Upper lobe of left lung (tissue), 6 donors: Measurements from ENCODE around the gene NFIX. TPM values are rescaled to one million over a fixed set of nuclear protein-coding genes. Genes with fewer than 3 reads are reported as not detected.
A peak's percentile ranks its signal among the peaks of the same experiment; 100 is the strongest.

ENCODE experiments used
- ATAC-seq, 2 donors: fragments of 200-7000 bp; cut with Tn5 transposase; one replicate each; pipeline ENCODE4 v1.9.1; 2022; ENCODE audit warnings: mild to moderate bottlenecking in 2 of 2, moderate library complexity in 2 of 2; ENCODE audit not compliant: low FRiP score in 2 of 2
- DNase-seq, 2 donors: peaks; one replicate each; pipeline ENCODE4 v3.0.0-alpha.2; 2019 to 2020
- H3K27ac ChIP-seq, 4 donors: fragments of 200-600 bp; sonication (generic); one replicate each; pipeline ENCODE4 v1.5.1; 2016 to 2019
- H3K27me3 ChIP-seq, 4 donors: fragments of 200-600 bp; sonication (generic); one replicate each; pipeline ENCODE4 v1.5.1; 2017 to 2019
- H3K36me3 ChIP-seq, 4 donors: fragments of 200-600 bp; sonication (generic); one replicate each; pipeline ENCODE4 v1.5.1; 2016 to 2019
- H3K4me1 ChIP-seq, 4 donors: fragments of 200-600 bp; sonication (generic); one replicate each; pipeline ENCODE4 v1.5.1; 2018 to 2019
- H3K4me3 ChIP-seq, 4 donors: fragments of 200-600 bp; sonication (generic); one replicate each; pipeline ENCODE4 v1.5.1; 2017 to 2019; ENCODE audit warnings: mild to moderate bottlenecking in 2 of 4, moderate library complexity in 1 of 4
- H3K9me3 ChIP-seq, 4 donors: fragments of 200-600 bp; sonication (generic); one replicate each; pipeline ENCODE4 v1.5.1; 2018 to 2019
- EP300 ChIP-seq, 4 donors: sonication (generic); formaldehyde crosslinking; IDR thresholded peaks; one replicate each; pipeline ENCODE4 v1.5.1; 2017; ENCODE audit warnings: antibody characterized with exemption in 4 of 4, control low read depth in 2 of 4
- POLR2A ChIP-seq, 4 donors: fragments of 450-650 bp; IDR thresholded peaks; one replicate each; pipeline ENCODE4 v1.5.1; 2016 to 2017; ENCODE audit warnings: antibody characterized with exemption in 4 of 4, mild to moderate bottlenecking in 2 of 4
- POLR2AphosphoS5 ChIP-seq, 2 donors: sonication (generic); formaldehyde crosslinking; IDR thresholded peaks; one replicate each; pipeline ENCODE4 v1.5.1; 2017; ENCODE audit warnings: antibody characterized with exemption in 2 of 2
- WGBS, 2 donors: methylation state at CpG; one replicate each; pipeline ENCODE4 v1.1.5; 2017 to 2018; 5-methylcytosine and 5-hydroxymethylcytosine counted together
- total RNA-seq, 6 donors: library from RNA; depleted of rRNA in 4 of 6; stranded (reverse); fragments of >200 nt in 4 of 6; gene quantifications; one replicate each; pipeline versions ENCODE4 v1.1.0 to v1.2.1, GENCODE V29; 2016 to 2021
- TF ChIP-seq, protein P1 (sequence below), 6 experiments: fragments of 450-650 bp in 4 of 6; fragments of 200-600 bp in 2 of 6; sonication (generic) in 2 of 6; IDR thresholded peaks; one replicate each; pipeline ENCODE4 v1.5.1; 2016 to 2019; ENCODE audit warnings: antibody characterized with exemption in 6 of 6
- donor health status: DM: no; HTN: no; CAD: no; lungs with moderate emphysema.
- donor health status: DM: no; HTN: yes; CAD: no; lungs with severe emphysema.

Gene NFIX
- total RNA-seq, 6 donors from 2014 or later: 64.0 to 188 (median 107) TPM

DNA sequence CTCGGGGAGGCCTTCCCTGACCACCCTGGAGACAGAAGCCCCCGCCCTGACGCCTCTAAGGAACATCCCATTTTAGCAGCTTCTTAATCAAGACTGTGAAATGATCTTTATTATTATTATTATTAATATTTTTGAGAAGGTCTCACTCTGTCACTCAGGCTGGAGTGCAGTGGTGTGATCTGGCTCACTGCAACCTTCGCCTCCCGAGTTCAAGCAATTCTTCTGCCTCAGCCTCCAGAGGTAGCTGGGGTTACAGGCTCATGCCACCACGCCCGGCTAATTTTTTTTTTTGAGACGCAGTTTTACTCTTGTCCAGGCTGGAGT, 29.5 kb upstream of the NFIX start:
- WGBS, 2 donors: 47 to 49% methylated on average over 8 of the region's 8 CpGs
- Histone ChIP-seq H3K4me3 (peak overlapping the region in 3 of 4 donors; percentile 45 to 59 (median 59)), H3K27ac (peak overlapping the region; percentile 17 to 81 (median 64))

DNA sequence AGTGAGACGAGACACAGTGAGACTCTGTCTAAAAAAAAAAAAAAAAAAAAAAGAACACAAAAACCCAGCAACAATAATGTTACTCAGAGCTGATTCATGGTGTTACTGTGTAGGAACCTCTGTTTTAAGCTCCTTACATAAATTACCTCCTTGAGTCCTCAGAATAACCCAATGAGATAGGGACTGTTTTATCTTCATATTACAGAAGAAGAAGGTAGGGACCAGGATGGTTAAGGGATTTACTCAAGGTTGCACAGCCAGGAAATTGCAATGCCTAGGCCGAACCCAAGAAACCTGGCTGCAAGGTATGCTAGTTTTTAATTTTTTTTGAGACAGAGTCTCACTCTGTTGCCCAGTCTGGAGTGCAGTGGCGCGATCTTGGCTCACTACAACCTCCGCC, 27.4 kb upstream of the NFIX start:
- Histone ChIP-seq H3K27me3 (no peaks in the 10 kb centered on the region), H3K4me3 (no peak overlapping the region), H3K36me3 (no peaks in the 10 kb centered on the region), H3K4me1 (peaks cover 3 to 11% (median 8%) of the 10 kb centered on the region in 4 donors), H3K27ac (no peak overlapping the region), H3K9me3 (no peaks in the 10 kb centered on the region)
- 89 to 94% methylated on average over 5 of the region's 5 CpGs for WGBS, 2 donors
- no peak for ATAC-seq
- TF ChIP-seq, protein P1, sequence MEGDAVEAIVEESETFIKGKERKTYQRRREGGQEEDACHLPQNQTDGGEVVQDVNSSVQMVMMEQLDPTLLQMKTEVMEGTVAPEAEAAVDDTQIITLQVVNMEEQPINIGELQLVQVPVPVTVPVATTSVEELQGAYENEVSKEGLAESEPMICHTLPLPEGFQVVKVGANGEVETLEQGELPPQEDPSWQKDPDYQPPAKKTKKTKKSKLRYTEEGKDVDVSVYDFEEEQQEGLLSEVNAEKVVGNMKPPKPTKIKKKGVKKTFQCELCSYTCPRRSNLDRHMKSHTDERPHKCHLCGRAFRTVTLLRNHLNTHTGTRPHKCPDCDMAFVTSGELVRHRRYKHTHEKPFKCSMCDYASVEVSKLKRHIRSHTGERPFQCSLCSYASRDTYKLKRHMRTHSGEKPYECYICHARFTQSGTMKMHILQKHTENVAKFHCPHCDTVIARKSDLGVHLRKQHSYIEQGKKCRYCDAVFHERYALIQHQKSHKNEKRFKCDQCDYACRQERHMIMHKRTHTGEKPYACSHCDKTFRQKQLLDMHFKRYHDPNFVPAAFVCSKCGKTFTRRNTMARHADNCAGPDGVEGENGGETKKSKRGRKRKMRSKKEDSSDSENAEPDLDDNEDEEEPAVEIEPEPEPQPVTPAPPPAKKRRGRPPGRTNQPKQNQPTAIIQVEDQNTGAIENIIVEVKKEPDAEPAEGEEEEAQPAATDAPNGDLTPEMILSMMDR (IDR thresholded peaks at IDR 0.05): no peak
- TF ChIP-seq EP300 (IDR thresholded peaks at IDR 0.05) (no peak), POLR2AphosphoS5 (IDR thresholded peaks at IDR 0.05) (no peak), POLR2A (IDR thresholded peaks at IDR 0.05) (no peak)
- no peak for DNase-seq

More for the DNA sequence above, 29.5 kb upstream of the NFIX start:
- TF ChIP-seq POLR2A (IDR thresholded peaks at IDR 0.05) (no peak), POLR2AphosphoS5 (IDR thresholded peaks at IDR 0.05) (no peak), EP300 (IDR thresholded peaks at IDR 0.05) (no peak)
- TF ChIP-seq, protein P1 (IDR thresholded peaks at IDR 0.05): no peak
- DNase-seq (no peak), ATAC-seq (no peak)
- Histone ChIP-seq H3K36me3 (no peaks in the 10 kb centered on the region), H3K9me3 (no peaks in the 10 kb centered on the region), H3K27me3 (no peaks in the 10 kb centered on the region), H3K4me1 (peaks cover 3 to 11% (median 8%) of the 10 kb centered on the region in 4 donors)

DNA sequence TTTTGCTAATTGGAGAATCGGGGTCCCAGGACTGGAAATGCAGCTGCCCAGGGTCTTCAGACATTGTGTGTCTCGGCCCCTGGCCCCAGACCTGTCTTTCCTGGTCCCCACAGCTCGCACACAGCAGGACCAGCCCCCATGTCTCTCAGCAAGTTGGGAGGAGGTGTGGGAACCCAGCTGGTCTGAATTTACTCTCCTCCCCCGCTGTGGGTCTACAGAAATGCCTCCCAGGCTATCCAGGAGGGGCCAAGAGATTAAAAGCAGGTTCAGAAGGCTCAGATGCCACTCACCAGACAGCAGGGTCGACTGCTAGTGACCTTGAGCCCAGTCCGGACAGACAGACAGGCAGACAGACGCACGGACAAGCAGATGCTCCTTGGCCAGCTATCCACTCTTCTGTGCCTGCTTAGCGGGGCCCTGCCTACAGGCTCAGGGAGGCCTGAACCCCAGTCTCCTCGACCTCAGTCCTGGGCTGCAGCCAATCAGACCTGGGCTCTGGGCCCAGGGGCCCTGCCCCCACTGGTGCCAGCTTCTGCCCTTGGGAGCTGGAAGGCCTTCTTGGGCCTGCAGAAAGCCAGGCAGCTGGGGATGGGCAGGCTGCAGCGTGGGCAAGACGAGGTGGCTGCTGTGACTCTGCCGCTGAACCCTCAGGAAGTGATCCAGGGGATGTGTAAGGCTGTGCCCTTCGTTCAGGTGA, 25.8 kb upstream of the NFIX start, which contains the start of gene DAND5:
TSS of gene DAND5 (plus strand) at position 285 of the 697 bp plus-strand sequence. CDS start at position 370, 85 bp downstream.
- TF ChIP-seq POLR2AphosphoS5 (IDR thresholded peaks at IDR 0.05): no peak
- TF ChIP-seq EP300 (IDR thresholded peaks at IDR 0.05): no peak
- TF ChIP-seq, protein P1 (IDR thresholded peaks at IDR 0.05): no peak
- TF ChIP-seq POLR2A (IDR thresholded peaks at IDR 0.05): no peak
- ATAC-seq: peak in 1 of 2 donors; percentile 20
- 56 to 64% methylated on average over 12 to 13 of the region's 14 CpGs for WGBS, 2 donors
- DNase-seq: no peak
- Histone ChIP-seq H3K27ac (no peak within 1 kb of the TSS), H3K4me3 (no peak within 1 kb of the TSS), H3K27me3 (no peaks in the 10 kb centered on the region), H3K4me1 (peaks cover 3 to 11% (median 8%) of the 10 kb centered on the region in 4 donors), H3K9me3 (no peaks in the 10 kb centered on the region), H3K36me3 (no peaks in the 10 kb centered on the region)

DNA sequence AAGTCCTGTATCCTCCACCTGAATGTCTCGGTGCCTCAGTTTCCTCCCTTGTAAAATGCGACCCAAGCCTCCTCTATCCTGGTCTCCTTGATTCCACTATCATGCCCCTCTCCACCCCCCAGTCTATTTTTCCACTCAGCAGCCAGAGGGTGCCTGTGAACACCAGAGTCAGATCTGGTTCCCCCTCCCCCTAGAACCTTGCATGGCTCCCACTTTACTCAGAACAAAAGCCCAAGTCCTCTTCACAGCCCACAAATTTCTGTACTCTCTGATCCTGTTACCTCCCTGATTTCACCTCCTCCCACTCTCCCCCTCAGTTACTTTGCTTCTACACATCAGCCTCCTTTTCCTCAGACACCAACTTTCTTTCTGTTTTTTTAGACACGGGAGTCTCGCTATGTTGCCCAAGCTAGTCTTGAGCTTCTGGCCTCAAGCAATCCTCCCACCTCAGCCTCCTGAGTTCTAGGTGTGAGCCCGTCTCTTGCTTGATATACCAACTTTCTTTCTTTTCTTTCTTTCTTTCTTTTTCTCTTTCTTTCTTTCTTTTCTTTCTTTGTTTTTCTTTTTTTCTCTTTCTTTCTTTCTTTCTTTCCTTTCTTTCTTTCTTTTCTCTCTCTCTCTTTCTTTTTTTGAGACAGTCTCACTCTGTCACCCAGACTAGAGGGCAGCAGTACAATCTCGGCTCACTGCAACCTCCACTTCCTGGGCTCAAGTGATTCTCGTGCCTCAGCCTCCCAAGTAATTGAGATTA, 25.0 kb upstream of the NFIX start:
- DNase-seq: no peak
- no peaks in the 10 kb centered on the region for H3K36me3 ChIP-seq
- no peak for ATAC-seq
- no peaks in the 10 kb centered on the region for H3K9me3 ChIP-seq
- H3K27ac ChIP-seq: no peak overlapping the region
- TF ChIP-seq POLR2A (IDR thresholded peaks at IDR 0.05) (no peak), POLR2AphosphoS5 (IDR thresholded peaks at IDR 0.05) (no peak), EP300 (IDR thresholded peaks at IDR 0.05) (no peak)
- TF ChIP-seq, protein P1 (IDR thresholded peaks at IDR 0.05): no peak
- no peaks in the 10 kb centered on the region for H3K27me3 ChIP-seq
- 86 to 93% methylated on average over 7 of the region's 7 CpGs for WGBS, 2 donors
- H3K4me3 ChIP-seq: no peak overlapping the region
- H3K4me1 ChIP-seq: peaks cover 3 to 6% (median 5%) of the 10 kb centered on the region in 4 donors
